Measurements from ENCODE around the gene ADAM12.

DNA sequence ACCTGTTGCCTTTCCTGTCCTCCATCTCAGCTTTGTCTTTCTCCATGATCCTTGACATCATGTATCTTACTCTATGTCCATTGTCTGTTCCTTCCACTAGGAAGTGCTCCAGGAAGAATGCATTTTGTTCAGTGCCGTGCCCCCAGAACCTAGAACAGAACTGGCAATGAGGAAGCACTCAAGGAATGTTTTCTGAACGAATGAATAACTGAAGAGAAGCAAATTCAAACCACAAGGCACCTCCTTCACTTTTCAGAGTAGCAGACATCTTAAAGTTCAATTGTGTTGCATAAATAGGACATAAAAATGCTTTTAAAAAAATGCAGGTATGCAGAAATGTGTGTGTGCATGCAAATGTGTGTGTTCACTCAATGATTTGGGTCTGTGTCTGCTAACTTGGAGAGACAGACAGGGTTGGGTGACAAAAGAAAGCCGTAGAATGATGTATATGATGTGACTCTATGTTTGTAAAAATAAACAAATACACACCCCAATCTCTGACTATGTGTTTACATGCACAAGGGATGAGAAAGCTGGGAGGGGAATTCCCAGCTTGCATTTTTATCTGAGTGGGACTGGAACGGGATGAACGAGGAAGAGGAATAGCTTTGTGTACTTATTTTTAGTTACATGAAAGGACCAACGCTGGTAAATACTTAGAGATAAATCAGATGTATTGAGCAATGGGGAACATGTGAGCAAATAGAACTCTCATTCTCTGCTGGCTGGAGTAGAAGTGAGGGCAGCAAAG is 254.2 kb downstream of the ADAM12 start:
- TF ChIP-seq CTCF (conservative IDR thresholded peaks at IDR 0.05) (no peak), EZH2 (IDR thresholded peaks at IDR 0.05; ENCODE audit: low read depth) (no peak)
